ENCODE results near the gene INHBE.
"Not testable (repeated sequence)": the region's sequence is repeated elsewhere in the genome, so short reads cannot be mapped to it uniquely, and the experiment has no call there.

The INHBE gene

GRCh38 chr12:57441846-57442427, 13.2 kb upstream of the INHBE start:
- DNase-seq: no peak

DNA sequence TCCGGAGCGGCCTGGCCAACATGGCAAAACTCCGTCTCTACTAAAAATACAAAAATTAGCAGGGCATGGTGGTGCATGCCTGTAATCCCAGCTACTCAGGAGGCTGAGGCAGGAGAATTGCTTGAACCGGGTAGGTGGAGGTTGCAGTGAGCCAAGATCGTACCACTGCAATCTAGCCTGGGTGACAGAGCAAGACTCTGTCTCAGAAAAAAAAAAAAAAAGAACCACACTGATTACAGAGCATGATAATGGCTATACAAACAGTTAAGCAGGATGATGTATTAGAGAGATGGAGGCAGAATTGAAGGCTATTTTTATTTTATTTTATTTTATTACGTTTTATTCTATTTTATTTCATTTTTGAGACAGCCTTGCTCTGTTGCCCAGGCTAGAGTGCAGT, 10.8 kb upstream of the INHBE start:
- not testable (repeated sequence) for DNase-seq

- no peak for DNase-seq
Observed at GRCh38 chr12:57444744-57445143, 10.4 kb upstream of the INHBE start.

DNA sequence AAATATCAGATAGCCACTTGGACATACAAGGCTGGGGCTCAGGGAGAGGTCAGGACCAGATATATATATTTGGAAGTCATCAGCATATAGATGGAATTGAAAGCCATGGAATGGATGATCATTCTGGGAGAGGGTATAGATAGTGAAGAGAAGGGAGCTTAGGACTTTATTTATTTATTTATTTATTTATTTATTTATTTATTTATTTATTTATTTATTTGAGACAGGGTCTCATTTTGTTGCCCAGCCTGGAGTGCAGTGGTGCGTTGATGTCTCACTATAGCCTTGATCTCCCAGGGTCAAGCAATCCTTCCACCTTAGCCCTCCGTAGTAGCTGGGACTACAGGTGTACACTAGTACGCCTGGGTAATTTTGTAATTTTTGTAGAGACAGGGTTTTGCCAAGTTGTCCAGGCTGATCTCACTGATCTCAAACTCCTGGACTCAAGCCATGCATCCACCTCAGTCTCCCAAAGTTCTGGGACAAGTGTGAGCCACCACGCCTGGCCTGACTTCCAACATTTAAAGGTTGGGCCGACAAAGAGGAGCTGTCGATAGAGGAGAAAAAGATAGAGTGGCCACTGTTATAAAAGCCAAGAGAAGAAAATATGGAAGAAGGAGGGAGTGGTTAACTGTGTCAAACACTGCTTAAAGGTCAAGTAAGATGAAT, 8.7 kb upstream of the INHBE start:
- no peak for DNase-seq

- no peak for DNase-seq
Observed at GRCh38 chr12:57448669-57449068, 6.4 kb upstream of the INHBE start.

GRCh38 chr12:57449375-57449774, 5.7 kb upstream of the INHBE start:
- DNase-seq: no peak

- no peak for DNase-seq
Observed at GRCh38 chr12:57450057-57450456, 5.0 kb upstream of the INHBE start.

- DNase-seq: no peak
Observed at GRCh38 chr12:57451233-57451778, 3.8 kb upstream of the INHBE start.

DNA sequence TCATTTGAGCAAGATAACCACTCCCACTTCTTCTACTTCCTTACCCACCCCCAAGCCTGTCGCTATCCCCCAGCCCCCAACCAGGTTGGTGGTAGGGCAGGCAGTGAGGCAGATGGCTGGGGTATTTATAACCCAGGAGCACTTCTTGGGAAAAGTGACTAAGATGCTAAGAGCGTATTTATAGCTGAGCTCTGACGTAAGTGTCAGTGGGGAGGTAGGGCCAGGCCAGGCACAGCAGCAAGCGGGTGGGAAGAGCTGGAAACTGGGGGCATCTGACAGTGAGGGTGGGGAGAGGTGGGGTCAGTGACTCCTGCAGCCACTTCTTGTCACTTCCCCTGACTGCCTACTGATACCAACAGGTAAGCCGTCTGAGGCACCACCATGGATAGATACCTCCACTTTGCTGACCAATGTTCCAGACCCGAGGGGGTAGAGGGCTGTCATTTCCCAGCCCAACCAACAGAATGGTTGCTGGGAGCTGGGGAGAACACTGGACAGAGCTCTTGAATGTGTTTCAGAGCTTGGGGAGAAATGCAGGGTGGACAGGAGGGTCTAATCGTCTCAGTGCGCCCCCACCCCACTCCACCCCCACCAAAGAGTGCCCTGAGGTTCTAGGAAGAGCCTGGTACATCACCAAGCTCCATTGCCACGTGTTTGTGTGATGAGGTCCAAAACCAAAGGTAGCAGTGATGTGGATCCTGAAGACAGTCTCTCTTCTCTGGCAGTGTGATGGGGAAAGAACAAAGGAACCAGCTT, 2.7 kb upstream of the INHBE start:
- no peak for DNase-seq

DNA sequence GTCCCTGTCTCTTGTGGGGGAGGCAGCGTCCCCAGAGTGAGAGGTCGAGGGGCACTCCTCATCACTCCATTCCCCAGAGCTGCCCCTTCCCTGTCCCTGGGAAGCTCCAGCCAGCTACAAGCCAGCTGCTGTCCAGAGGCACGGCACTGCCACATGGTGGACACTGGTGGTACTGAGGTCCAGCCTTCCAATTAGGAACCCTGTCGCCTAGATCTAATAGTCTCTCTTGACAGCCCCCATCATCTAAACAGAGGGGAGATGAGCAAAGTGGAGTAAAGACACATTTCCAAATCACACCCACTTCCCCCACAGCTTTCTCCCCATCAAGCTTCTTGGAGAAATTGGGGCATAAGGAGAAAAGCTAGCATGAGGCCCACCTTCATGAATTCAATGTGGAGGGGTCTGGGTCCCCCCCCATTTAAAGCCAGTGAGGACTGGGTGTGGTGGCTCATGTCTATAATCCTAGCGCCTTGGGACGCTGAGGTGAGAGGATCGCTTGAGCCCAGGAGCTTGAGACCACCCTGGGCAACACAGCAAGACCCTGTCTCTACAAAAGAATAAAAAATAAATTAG, 2.1 kb upstream of the INHBE start:
- DNase-seq: peak; percentile 24

GRCh38 chr12:57454213-57454565, 918 bp upstream of the INHBE start:
- DNase-seq: no peak

- no peak for DNase-seq
Observed at GRCh38 chr12:57455374-57456144, 452 bp downstream of the INHBE start.

DNA sequence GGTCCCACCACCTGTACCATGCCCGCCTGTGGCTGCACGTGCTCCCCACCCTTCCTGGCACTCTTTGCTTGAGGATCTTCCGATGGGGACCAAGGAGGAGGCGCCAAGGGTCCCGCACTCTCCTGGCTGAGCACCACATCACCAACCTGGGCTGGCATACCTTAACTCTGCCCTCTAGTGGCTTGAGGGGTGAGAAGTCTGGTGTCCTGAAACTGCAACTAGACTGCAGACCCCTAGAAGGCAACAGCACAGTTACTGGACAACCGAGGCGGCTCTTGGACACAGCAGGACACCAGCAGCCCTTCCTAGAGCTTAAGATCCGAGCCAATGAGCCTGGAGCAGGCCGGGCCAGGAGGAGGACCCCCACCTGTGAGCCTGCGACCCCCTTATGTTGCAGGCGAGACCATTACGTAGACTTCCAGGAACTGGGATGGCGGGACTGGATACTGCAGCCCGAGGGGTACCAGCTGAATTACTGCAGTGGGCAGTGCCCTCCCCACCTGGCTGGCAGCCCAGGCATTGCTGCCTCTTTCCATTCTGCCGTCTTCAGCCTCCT, 1.1 kb downstream of the INHBE start:
- DNase-seq: peak; percentile 60

- no peak for DNase-seq
Observed at GRCh38 chr12:57456737-57457490, 1.8 kb downstream of the INHBE start.

- no peak for DNase-seq
Observed at GRCh38 chr12:57458665-57459054, 3.6 kb downstream of the INHBE start.

DNA sequence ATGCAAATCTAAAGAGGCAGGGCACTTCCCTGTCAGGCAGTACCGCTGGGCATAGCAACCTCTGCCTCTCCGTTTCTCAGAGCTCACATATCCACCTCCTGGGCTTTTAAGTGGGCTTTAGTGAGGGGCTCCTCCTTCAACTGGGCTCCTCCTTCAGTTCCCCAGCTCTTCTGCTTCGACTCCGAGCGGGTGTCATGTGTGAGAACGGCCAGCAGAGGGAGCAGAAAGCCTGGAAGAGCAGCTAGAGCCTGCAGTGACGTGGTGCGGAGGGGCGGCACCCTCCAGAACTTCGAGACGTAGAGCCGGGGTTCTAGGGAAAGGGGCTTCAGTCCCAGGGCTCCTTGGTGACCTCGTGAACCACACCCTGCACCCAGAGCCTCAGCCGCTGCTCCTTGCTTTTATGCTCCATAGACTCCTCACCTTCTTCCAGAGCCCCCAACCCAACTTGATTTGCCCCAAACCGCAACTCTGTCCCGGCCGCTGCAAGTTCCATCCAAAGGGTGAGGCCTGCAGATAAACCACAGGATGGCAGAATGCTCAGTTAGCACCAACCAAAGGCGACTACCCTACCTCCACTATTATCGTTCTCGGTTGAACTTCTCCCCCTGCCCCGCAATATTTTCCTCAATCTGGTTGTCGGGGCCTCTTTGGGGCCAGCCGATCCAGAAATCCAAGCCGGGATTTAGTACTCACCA, 4.1 kb downstream of the INHBE start:
- peak; percentile 93 for DNase-seq

DNA sequence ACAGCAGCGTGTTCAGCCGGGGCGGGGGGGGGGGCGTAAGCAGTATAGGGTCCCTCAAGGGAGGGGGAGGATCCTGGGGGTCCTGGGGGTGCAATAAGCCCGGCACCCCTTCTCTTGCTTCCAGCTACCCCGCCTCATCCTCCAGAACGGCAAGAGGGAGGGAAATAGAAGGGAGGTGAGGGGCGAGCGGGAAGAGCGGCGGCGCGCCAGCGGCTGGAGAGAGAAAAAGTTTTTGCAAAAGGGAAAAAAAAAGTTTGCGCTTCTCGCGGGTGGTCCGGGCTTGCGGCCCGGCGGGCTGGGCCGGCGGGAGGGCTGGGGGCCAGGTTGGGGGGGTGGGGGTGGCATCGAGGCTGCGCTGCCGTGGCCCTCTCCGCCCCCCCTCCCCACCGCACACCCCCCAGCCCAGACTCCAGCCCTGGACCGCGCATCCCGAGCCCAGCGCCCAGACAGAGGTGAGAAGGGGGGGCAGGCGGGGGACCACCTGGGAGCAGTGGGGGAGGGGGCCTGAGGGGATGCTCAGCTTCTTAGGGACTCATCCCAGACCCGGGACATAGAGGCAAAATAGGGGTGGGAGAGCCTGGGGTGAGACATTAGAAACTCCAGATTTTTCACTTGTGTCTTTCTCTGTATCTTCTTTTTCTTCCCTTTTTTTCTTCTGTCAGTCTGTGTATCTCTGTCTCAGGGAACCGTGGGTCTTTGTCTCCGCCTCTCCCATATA, 4.8 kb downstream of the INHBE start, which contains the start of gene GLI1:
Gene GLI1 (plus strand): TSS at position 36 of the 718 bp plus-strand sequence. CDS start 3,907 bp downstream, outside the sequence.
- DNase-seq: no peak

- no peak for DNase-seq
Observed at GRCh38 chr12:57460468-57460784, 5.3 kb downstream of the INHBE start.

GRCh38 chr12:57460841-57461275, 5.8 kb downstream of the INHBE start:
- no peak for DNase-seq

DNA sequence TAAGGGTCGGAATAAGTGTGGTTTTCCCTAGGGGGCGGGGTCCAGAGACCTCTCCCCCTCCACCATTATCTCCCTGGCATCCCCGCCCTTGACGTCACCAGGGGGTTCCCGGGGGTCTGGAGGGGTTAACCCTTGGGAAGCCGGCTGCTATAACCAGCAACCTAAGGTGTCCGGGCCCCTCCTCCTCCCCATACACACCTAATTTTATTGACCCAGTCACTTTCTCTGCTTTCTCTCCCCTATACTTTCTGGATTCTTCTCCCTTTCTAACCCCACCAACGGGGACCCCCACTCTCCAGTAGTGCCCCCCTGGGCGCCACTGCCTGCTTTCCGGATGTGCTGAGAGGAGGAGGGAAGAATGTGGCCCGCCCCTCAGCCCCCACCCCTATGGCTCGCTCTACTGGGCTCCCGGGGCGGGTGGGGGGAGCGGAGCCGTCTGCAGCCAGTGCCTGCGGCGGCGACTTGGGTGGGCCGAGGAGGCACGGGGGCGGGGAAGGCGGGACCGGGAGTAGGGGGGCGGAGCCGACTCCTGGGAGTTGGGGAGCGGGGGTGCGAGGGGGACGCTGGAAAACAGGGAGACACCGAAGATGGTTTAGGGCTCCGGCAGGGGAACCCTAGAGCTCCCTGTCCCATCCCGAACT, 6.3 kb downstream of the INHBE start:
- DNase-seq: no peak
